Measurements from ENCODE around the gene PHF2. TPM values are rescaled to one million over a fixed set of nuclear protein-coding genes. Genes with fewer than 3 reads are reported as not detected.

Gene PHF2
- total RNA-seq, 1 experiment from 2014 or later: 17.4 TPM

- Histone ChIP-seq H3K23ac (ENCODE audit: insufficient read length, low read depth, low read length) (no peak overlapping the region), H3K18ac (ENCODE audit: insufficient read length, low read depth, low read length) (no peak overlapping the region), H4K20me1 (ENCODE audit: control insufficient read depth, insufficient read depth, insufficient read length) (no peaks in the 10 kb centered on the region), H3K4me2 (ENCODE audit: insufficient read depth, insufficient read length, low read length) (no peak overlapping the region), H2BK15ac (ENCODE audit: low read depth, low read length) (no peak overlapping the region), H3K27ac (ENCODE audit: insufficient read length, low read depth, low read length) (no peak overlapping the region), H3K9me3 (ENCODE audit: control insufficient read depth, low read depth, low read length) (no peaks in the 10 kb centered on the region), H2AK5ac (ENCODE audit: insufficient read length, low read length) (no peak overlapping the region), H3K23me2 (ENCODE audit: insufficient read length, low read depth, low read length, poor library complexity, severe bottlenecking) (peaks cover 6% of the 10 kb centered on the region), H3K4me1 (ENCODE audit: insufficient read depth, low read length) (peaks cover 3% of the 10 kb centered on the region; the same call in 1 of the 2 replicates), H3K27me3 (ENCODE audit: insufficient read depth, low read length) (peaks cover 2% of the 10 kb centered on the region; the same call in 1 of the 2 replicates), H4K8ac (replicated peaks; ENCODE audit: insufficient read length, low read depth, low read length) (no peak overlapping the region), H2BK5ac (ENCODE audit: insufficient read length, low read length) (no peak overlapping the region), H3K56ac (ENCODE audit: insufficient read length, low read depth, low read length) (no peak overlapping the region), H3K9ac (ENCODE audit: extremely low read depth, insufficient read length, low read length) (no peak overlapping the region), H2AFZ (ENCODE audit: low read length) (no peak overlapping the region), H3K14ac (ENCODE audit: insufficient read depth, low read length) (no peak overlapping the region), H4K5ac (ENCODE audit: insufficient read length, low read depth, low read length) (no peak overlapping the region), H2BK12ac (ENCODE audit: insufficient read length, low read depth, low read length) (no peak overlapping the region), H3K79me1 (ENCODE audit: insufficient read depth, low read depth, low read length, poor library complexity, severe bottlenecking) (no peaks in the 10 kb centered on the region), H3K79me2 (ENCODE audit: insufficient read depth, low read length) (no peaks in the 10 kb centered on the region), H2BK20ac (ENCODE audit: low read depth, low read length, poor library complexity, severe bottlenecking) (no peak overlapping the region), H2BK120ac (ENCODE audit: low read depth, low read length, poor library complexity, severe bottlenecking) (no peak overlapping the region), H3K4ac (ENCODE audit: low read depth, low read length) (no peak overlapping the region), H4K91ac (ENCODE audit: insufficient read length, low read depth, low read length) (no peak overlapping the region), H3T11ph (ENCODE audit: low read length) (no peak overlapping the region)
- no peak for DNase-seq
- Mint-ChIP-seq H3K27me3 (ENCODE audit: low read depth) (peaks cover 4% of the 10 kb centered on the region; the same call in 1 of the 2 replicates), H3K27ac (no peak overlapping the region; a peak in 1 of 7 replicates), H3K9me3 (peaks cover 5 to 8% of the 10 kb centered on the region in 2 experiments; a peak in 4 of 5 replicates), H3K36me3 (ENCODE audit: insufficient read depth in 1 of 3, low read depth in 3 of 3) (peaks cover 7 to 11% (median 9%) of the 10 kb centered on the region in 3 experiments), H3K4me1 (peaks cover 26 to 30% of the 10 kb centered on the region in 2 experiments), H3K4me3 (no peak overlapping the region)
- no peak for TF ChIP-seq CTCF (conservative IDR thresholded peaks at IDR 0.05)
- WGBS (ENCODE audit: extremely low coverage, insufficient read length, low lambda C conversion rate): no CpG with 5 or more reads among the region's 1 CpG
These were observed 6.7 kb upstream of the PHF2 start for GRCh38 chr9:93569621-93570174.

Data from H9 (cell line).